ENCODE measurements around the gene FOXP1.

The FOXP1 gene

DNA sequence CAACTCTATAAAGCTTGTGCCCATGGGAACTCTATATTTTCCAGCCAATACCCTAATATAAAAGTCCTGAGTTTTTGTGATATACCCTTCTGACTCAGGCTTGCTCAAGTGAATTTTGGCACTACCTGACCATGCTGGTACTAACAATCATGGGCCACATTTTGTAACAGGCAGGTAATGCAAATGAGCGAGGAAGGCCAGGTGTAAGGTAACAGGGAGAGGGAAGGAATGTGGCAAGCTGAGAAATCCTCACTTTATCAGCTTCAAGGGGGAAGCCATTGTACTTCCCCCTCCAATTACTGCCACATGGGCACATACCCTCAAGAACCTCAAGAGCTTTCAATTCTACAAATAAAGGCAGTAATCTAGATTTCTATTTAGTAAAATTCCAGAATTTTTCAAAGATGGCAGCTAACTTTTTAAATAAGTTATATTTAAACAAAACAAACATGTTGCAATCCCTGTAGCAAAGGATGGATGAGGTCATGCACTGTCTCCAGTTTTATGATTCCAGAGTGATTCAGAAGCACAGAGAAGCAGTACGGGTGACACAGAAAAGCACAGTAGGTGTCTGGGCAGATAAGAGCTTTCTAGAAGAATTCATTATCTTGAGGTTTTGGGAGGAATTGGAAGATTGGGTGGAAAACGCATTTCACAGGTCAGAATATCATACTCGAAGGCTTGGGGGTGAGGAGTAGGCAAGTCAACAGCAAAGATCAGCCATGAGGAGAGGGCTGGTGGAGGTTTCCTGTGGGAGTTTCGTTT, 87.6 kb downstream of the FOXP1 start:
- DNase-seq (ENCODE audit: insufficient read length, low spot score), result no peak
- TF ChIP-seq TAF1 (IDR thresholded peaks at IDR 0.05; ENCODE audit: low read depth, low read length) (no peak), PAX5 (IDR thresholded peaks at IDR 0.05; ENCODE audit: insufficient read depth, low read length, severe bottlenecking) (no peak), POLR2A (IDR thresholded peaks at IDR 0.05; ENCODE audit: low read depth, low read length) (no peak), SPI1 (IDR thresholded peaks at IDR 0.05; ENCODE audit: low read depth, low read length) (no peak), POLR2AphosphoS5 (IDR thresholded peaks at IDR 0.05; ENCODE audit: low read depth, low read length) (no peak), POU2F2 (IDR thresholded peaks at IDR 0.05; ENCODE audit: low read depth, low read length) (no peak)
- FAIRE-seq, result no peak

GRCh38 chr3:71494212-71494611, 89.3 kb downstream of the FOXP1 start:
- TF ChIP-seq POLR2A (IDR thresholded peaks at IDR 0.05; ENCODE audit: low read depth, low read length) (no peak), SPI1 (IDR thresholded peaks at IDR 0.05; ENCODE audit: low read depth, low read length) (no peak), POU2F2 (IDR thresholded peaks at IDR 0.05; ENCODE audit: low read depth, low read length) (no peak), TAF1 (IDR thresholded peaks at IDR 0.05; ENCODE audit: low read depth, low read length) (no peak), PAX5 (IDR thresholded peaks at IDR 0.05; ENCODE audit: insufficient read depth, low read length, severe bottlenecking) (no peak), POLR2AphosphoS5 (IDR thresholded peaks at IDR 0.05; ENCODE audit: low read depth, low read length) (no peak)
- no peak for DNase-seq (ENCODE audit: insufficient read length, low spot score)
- no peak for FAIRE-seq

DNA sequence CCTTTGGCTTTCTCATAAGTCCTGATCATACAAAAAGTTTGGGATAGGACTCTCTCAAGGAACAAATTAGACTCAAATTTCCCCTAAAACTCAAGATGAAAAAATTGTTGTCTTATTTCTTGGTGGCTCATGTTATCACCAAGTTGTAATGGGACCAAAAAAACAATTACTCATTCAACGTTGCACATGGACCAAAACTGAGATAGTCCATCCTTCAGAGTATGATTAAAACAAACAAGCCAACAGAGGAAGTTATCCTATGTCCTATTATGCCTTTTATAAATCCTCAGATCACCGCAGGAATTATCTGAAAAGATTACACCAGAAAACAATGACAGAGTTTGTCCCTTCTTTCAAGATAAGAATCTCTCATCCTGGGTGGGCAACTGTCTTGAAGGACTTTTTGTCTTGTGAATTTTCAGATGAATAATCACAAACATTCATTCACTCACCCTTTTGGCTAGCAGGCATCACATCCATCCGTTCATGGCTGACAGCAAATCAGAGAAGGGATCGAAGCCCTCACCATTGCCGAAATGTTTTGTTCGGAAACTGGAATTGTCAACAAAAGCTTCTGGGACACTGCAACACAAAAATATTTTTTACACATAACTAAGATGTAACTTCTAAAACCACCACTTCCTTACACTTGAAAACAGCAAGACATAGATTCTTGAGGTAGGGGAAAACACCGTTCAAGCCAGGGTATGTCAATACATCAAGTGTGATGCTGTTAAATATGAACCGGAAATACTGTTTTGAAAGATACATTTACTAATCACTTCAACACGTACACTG, 90.4 kb downstream of the FOXP1 start:
- TF ChIP-seq SPI1 (IDR thresholded peaks at IDR 0.05; ENCODE audit: low read depth, low read length) (no peak), PAX5 (IDR thresholded peaks at IDR 0.05; ENCODE audit: insufficient read depth, low read length, severe bottlenecking) (no peak), TAF1 (IDR thresholded peaks at IDR 0.05; ENCODE audit: low read depth, low read length) (no peak), POLR2AphosphoS5 (IDR thresholded peaks at IDR 0.05; ENCODE audit: low read depth, low read length) (no peak), POU2F2 (IDR thresholded peaks at IDR 0.05; ENCODE audit: low read depth, low read length) (no peak), POLR2A (IDR thresholded peaks at IDR 0.05; ENCODE audit: low read depth, low read length) (no peak)
- FAIRE-seq (no peak), DNase-seq (ENCODE audit: insufficient read length, low spot score) (no peak)

- TF ChIP-seq POLR2AphosphoS5 (IDR thresholded peaks at IDR 0.05; ENCODE audit: low read depth, low read length) (no peak), TAF1 (IDR thresholded peaks at IDR 0.05; ENCODE audit: low read depth, low read length) (no peak), POU2F2 (IDR thresholded peaks at IDR 0.05; ENCODE audit: low read depth, low read length) (no peak)
- DNase-seq (ENCODE audit: insufficient read length, low spot score), result no peak
- FAIRE-seq, result no peak
Observed at GRCh38 chr3:71492566-71492965, 91.0 kb downstream of the FOXP1 start.

GRCh38 chr3:71491154-71491752, 92.3 kb downstream of the FOXP1 start:
- DNase-seq (ENCODE audit: insufficient read length, low spot score) (no peak), FAIRE-seq (no peak)
- TF ChIP-seq PAX5 (IDR thresholded peaks at IDR 0.05; ENCODE audit: insufficient read depth, low read length, severe bottlenecking) (no peak), POLR2A (IDR thresholded peaks at IDR 0.05; ENCODE audit: low read depth, low read length) (no peak), POLR2AphosphoS5 (IDR thresholded peaks at IDR 0.05; ENCODE audit: low read depth, low read length) (no peak), SPI1 (IDR thresholded peaks at IDR 0.05; ENCODE audit: low read depth, low read length) (no peak), TAF1 (IDR thresholded peaks at IDR 0.05; ENCODE audit: low read depth, low read length) (no peak), POU2F2 (IDR thresholded peaks at IDR 0.05; ENCODE audit: low read depth, low read length) (no peak)

DNA sequence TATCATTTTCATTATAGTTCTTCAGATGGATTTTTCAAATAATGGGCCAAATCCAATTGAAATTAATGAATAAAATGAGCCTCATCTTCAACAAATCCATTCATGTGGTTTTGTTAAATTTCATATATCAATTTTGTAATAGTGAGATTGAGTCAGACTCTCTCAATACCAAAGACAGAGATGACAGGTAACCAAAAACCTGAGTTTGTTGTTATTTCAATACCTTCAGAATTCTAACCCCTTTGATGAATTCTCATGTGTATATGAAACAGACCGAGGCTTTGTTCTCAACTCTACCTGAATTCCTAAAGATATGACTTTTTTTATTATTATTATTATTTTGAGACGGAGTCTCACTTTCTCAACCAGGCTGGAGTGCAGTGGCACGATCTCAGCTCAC, 92.8 kb downstream of the FOXP1 start:
- no peak for FAIRE-seq
- no peak for DNase-seq (ENCODE audit: insufficient read length, low spot score)
- TF ChIP-seq POLR2A (IDR thresholded peaks at IDR 0.05; ENCODE audit: low read depth, low read length) (no peak), PAX5 (IDR thresholded peaks at IDR 0.05; ENCODE audit: insufficient read depth, low read length, severe bottlenecking) (no peak), TAF1 (IDR thresholded peaks at IDR 0.05; ENCODE audit: low read depth, low read length) (no peak), POU2F2 (IDR thresholded peaks at IDR 0.05; ENCODE audit: low read depth, low read length) (no peak), POLR2AphosphoS5 (IDR thresholded peaks at IDR 0.05; ENCODE audit: low read depth, low read length) (no peak), SPI1 (IDR thresholded peaks at IDR 0.05; ENCODE audit: low read depth, low read length) (no peak)

DNA sequence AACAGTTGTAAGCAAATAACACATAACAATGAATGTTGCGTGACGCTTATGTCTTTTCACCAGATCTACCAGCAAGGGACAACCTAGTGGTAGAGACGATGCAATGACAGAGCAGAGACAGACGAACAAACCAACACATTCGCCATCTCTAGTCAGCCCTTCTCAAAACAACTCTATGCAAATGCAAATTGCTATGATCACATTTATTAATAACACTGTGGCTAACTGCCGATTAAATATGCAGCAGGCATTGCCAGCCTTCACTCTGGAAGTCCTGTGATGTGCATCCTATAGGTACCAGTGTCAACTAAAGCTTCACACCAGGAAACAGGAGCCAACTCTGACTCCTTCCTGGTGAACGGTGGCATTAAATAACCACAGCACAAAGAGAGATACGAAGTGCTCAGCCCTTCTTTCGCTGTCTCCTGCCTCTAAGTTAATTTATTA, 94.2 kb downstream of the FOXP1 start:
- FAIRE-seq, result no peak
- TF ChIP-seq POLR2A (IDR thresholded peaks at IDR 0.05; ENCODE audit: low read depth, low read length), result no peak
- no peak for TF ChIP-seq SPI1 (IDR thresholded peaks at IDR 0.05; ENCODE audit: low read depth, low read length)
- no peak for TF ChIP-seq PAX5 (IDR thresholded peaks at IDR 0.05; ENCODE audit: insufficient read depth, low read length, severe bottlenecking)
- no peak for TF ChIP-seq POLR2AphosphoS5 (IDR thresholded peaks at IDR 0.05; ENCODE audit: low read depth, low read length)
- no peak for TF ChIP-seq TAF1 (IDR thresholded peaks at IDR 0.05; ENCODE audit: low read depth, low read length)
- no peak for TF ChIP-seq POU2F2 (IDR thresholded peaks at IDR 0.05; ENCODE audit: low read depth, low read length)
- no peak for DNase-seq (ENCODE audit: insufficient read length, low spot score)

DNA sequence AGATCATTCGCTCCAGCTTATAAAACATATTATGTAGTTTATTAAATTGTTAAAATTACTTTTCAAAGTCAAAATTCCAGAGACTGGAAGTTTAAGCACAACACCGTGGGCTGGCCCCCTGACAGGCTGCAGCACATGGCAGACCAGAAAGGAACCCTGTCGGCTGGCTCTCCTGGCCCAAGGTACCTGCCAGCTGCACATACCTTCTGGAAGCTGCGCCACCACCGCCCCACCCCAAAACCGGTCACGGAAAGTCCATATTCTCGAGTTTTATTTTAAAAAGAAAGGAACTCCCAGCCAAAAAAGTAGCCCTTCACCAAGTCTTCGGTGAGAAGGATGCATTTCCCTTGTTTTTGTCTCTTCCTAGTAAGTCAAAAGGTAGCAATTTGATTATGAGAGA, 94.6 kb downstream of the FOXP1 start:
- FAIRE-seq, result no peak
- no peak for DNase-seq (ENCODE audit: insufficient read length, low spot score)
- no peak for TF ChIP-seq SPI1 (IDR thresholded peaks at IDR 0.05; ENCODE audit: low read depth, low read length)
- TF ChIP-seq TAF1 (IDR thresholded peaks at IDR 0.05; ENCODE audit: low read depth, low read length), result no peak
- no peak for TF ChIP-seq POLR2AphosphoS5 (IDR thresholded peaks at IDR 0.05; ENCODE audit: low read depth, low read length)
- TF ChIP-seq POLR2A (IDR thresholded peaks at IDR 0.05; ENCODE audit: low read depth, low read length), result no peak
- no peak for TF ChIP-seq POU2F2 (IDR thresholded peaks at IDR 0.05; ENCODE audit: low read depth, low read length)

GRCh38 chr3:71488391-71488809, 95.1 kb downstream of the FOXP1 start:
- DNase-seq (ENCODE audit: insufficient read length, low spot score), result no peak
- no peak for TF ChIP-seq POU2F2 (IDR thresholded peaks at IDR 0.05; ENCODE audit: low read depth, low read length)
- no peak for TF ChIP-seq PAX5 (IDR thresholded peaks at IDR 0.05; ENCODE audit: insufficient read depth, low read length, severe bottlenecking)
- TF ChIP-seq TAF1 (IDR thresholded peaks at IDR 0.05; ENCODE audit: low read depth, low read length), result no peak
- no peak for TF ChIP-seq POLR2AphosphoS5 (IDR thresholded peaks at IDR 0.05; ENCODE audit: low read depth, low read length)
- no peak for TF ChIP-seq SPI1 (IDR thresholded peaks at IDR 0.05; ENCODE audit: low read depth, low read length)
- FAIRE-seq, result no peak
